Effector memory CD8-positive, alpha-beta T cell (primary cell): Measurements from ENCODE around the gene DGKD.
"Not testable (repeated sequence)": the region's sequence is repeated elsewhere in the genome, so short reads cannot be mapped to it uniquely, and the experiment has no call there.

ENCODE experiments used
- ATAC-seq: fragments of 150-1000 bp; cut with Tn5 transposase; replicated peaks from 2 replicates; pipeline ENCODE4 v1.10.0; 2021; ENCODE audit warnings: mild to moderate bottlenecking, moderate library complexity
- DNase-seq, 3 experiments: peaks; one replicate each; pipeline ENCODE4 v3.0.0; 2021
- H3K27ac Mint-ChIP-seq, 2 donors: one replicate each; pipeline ENCODE4 v1.8.0; 2022; ENCODE audit warnings: mild to moderate bottlenecking in 2 of 2, mixed read lengths in 2 of 2, moderate library complexity in 2 of 2
- H3K27me3 Mint-ChIP-seq, 2 donors: one replicate each; pipeline ENCODE4 v1.8.0; 2022; ENCODE audit warnings: mixed read lengths in 2 of 2
- H3K36me3 Mint-ChIP-seq: one replicate; pipeline ENCODE4 v1.8.0; 2022; ENCODE audit warnings: mild to moderate bottlenecking, moderate library complexity, mixed read lengths; ENCODE audit not compliant: insufficient read depth
- H3K4me1 Mint-ChIP-seq, 2 donors: one replicate each; pipeline ENCODE4 v1.8.0; 2022; ENCODE audit warnings: low read depth in 2 of 2, mixed read lengths in 2 of 2
- H3K4me3 Mint-ChIP-seq, 2 donors: one replicate each; pipeline ENCODE4 v1.8.0; 2022; ENCODE audit warnings: mild to moderate bottlenecking in 2 of 2, mixed read lengths in 2 of 2, moderate library complexity in 2 of 2
- H3K9me3 Mint-ChIP-seq, 2 donors: one replicate each; pipeline ENCODE4 v1.8.0; 2022; ENCODE audit warnings: mixed read lengths in 2 of 2

DGKD gene

DNA sequence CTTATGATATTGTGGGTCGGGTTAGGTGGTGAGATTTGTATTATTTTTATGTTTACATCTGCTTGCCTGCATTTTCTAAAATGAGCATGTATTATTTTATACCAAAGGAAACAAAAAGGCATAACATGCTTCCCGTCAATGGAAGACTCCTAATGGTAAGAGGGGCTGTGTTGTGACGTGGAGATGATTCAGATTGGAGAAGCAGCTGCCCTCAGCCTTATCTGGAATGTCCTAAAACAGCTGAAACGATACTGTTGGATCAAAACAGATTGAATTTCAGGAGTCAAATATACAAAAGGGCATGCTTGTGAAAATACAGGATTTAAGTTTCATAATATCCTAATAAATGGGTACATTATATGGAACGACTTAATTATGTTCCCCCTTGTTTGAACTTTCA is 19.0 kb downstream of the DGKD start:
- Mint-ChIP-seq H3K9me3 (no peaks in the 10 kb centered on the region), H3K27me3 (no peaks in the 10 kb centered on the region), H3K36me3 (peaks cover 44% of the 10 kb centered on the region), H3K4me1 (peaks cover 20 to 35% of the 10 kb centered on the region in 2 donors), H3K27ac (no peak overlapping the region), H3K4me3 (no peak overlapping the region)
- no peak for ATAC-seq
- DNase-seq, result no peak

GRCh38 chr2:233374776-233375175 is 20.5 kb downstream of the DGKD start:
- H3K27ac Mint-ChIP-seq, result peak overlapping the region in 1 of 2 donors; percentile 53
- not testable (repeated sequence) for H3K9me3 Mint-ChIP-seq, DNase-seq, ATAC-seq, H3K27me3 Mint-ChIP-seq, H3K4me3 Mint-ChIP-seq
- H3K4me1 Mint-ChIP-seq, result peaks cover 22 to 36% of the 10 kb centered on the region in 2 donors
- H3K36me3 Mint-ChIP-seq, result peaks cover 41% of the 10 kb centered on the region

- Mint-ChIP-seq H3K9me3 (no peaks in the 10 kb centered on the region), H3K27ac (peak overlapping the region in 1 of 2 donors; percentile 36), H3K4me1 (peaks cover 30 to 43% of the 10 kb centered on the region in 2 donors), H3K4me3 (no peak overlapping the region), H3K27me3 (no peaks in the 10 kb centered on the region), H3K36me3 (peaks cover 41% of the 10 kb centered on the region)
- no peak for DNase-seq
- ATAC-seq, result no peak
These were observed 21.4 kb downstream of the DGKD start for GRCh38 chr2:233375490-233376314.

DNA sequence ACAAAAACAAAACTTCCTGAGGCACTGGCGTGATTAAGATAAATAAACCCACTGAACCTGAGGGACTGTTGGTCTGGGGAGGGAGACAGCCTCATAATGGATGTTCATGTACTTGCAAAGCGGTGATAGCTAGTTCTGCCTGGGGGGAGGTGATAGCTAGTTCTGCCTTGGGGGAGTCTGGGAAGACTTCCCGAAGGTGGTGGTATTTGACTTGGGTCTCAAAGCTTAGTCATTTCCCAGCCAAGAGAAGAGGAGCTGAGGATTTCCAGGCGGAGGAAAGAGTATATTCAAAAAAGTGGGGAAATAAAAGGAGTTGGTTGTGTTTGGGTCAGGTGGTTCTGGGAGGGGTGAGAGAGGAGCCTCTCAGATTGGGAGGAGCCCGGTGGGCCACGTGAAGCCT is 24.7 kb downstream of the DGKD start:
- H3K4me3 Mint-ChIP-seq, result no peak overlapping the region
- peaks cover 17% of the 10 kb centered on the region for H3K36me3 Mint-ChIP-seq
- peak overlapping the region; percentile 5 to 78 for H3K27ac Mint-ChIP-seq

GRCh38 chr2:233379441-233379840 is 25.1 kb downstream of the DGKD start:
- Mint-ChIP-seq H3K27ac (peak overlapping the region; percentile 5 to 78), H3K36me3 (peaks cover 15% of the 10 kb centered on the region), H3K9me3 (no peaks in the 10 kb centered on the region), H3K4me3 (no peak overlapping the region), H3K4me1 (peaks cover 50 to 64% of the 10 kb centered on the region in 2 donors), H3K27me3 (no peaks in the 10 kb centered on the region)
- no peak for ATAC-seq
- no peak for DNase-seq

More for the DNA sequence above, 24.7 kb downstream of the DGKD start:
- Mint-ChIP-seq H3K27me3 (no peaks in the 10 kb centered on the region), H3K4me1 (peaks cover 46 to 60% of the 10 kb centered on the region in 2 donors), H3K9me3 (no peaks in the 10 kb centered on the region)
- no peak for ATAC-seq
- no peak for DNase-seq

DNA sequence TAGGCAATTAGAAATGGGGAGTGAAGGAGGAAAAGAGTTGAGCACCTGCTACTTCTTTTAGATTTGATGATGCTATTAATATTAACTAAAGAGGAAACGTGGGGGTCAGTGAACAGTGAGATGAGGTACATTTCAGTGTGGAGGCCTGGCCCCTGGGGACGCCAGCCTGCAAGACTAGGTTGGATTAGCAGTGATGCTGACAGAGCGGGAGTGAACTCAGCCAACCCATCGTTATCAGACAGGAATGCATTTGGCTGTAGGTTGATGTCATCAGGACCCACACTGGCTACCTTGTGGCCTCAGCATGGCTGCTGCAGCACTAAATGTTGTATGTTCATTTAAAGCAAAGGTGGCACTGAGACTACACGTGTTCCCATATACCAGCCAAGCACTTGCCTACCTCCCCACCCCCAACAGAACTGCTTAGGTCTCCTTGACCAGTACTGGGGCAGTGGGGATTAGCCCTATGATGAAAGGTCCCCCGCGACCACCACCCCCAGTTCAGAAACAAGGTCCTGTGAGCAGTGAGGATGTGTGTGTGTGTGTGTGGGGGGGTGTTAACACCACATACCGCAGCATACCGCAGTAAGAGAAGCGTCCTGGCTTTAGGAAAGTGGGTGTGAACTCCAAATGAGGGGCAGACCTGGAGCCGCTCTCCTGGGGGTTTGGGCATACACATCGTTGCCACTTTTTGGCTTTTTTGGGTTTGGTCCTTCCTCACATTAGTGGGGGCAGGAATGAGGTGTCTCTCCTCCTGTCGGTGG is 26.0 kb downstream of the DGKD start:
- Mint-ChIP-seq H3K9me3 (no peaks in the 10 kb centered on the region), H3K4me1 (peaks cover 59 to 73% of the 10 kb centered on the region in 2 donors), H3K27me3 (no peaks in the 10 kb centered on the region), H3K36me3 (peaks cover 11% of the 10 kb centered on the region), H3K27ac (peak overlapping the region; percentile 5 to 64), H3K4me3 (peak overlapping the region; percentile 45 to 56)
- ATAC-seq, result peak; percentile 51
- DNase-seq, result no peak

- ATAC-seq (no peak), DNase-seq (no peak)
- H3K27ac Mint-ChIP-seq, result peak overlapping the region; percentile 5 to 64
- no peaks in the 10 kb centered on the region for H3K27me3 Mint-ChIP-seq
- H3K36me3 Mint-ChIP-seq, result peaks cover 8% of the 10 kb centered on the region
- H3K9me3 Mint-ChIP-seq, result no peaks in the 10 kb centered on the region
- H3K4me3 Mint-ChIP-seq, result peak overlapping the region; percentile 45 to 56
- peaks cover 64 to 76% of the 10 kb centered on the region in 2 donors for H3K4me1 Mint-ChIP-seq
These were observed 26.8 kb downstream of the DGKD start for GRCh38 chr2:233380995-233381637.

DNA sequence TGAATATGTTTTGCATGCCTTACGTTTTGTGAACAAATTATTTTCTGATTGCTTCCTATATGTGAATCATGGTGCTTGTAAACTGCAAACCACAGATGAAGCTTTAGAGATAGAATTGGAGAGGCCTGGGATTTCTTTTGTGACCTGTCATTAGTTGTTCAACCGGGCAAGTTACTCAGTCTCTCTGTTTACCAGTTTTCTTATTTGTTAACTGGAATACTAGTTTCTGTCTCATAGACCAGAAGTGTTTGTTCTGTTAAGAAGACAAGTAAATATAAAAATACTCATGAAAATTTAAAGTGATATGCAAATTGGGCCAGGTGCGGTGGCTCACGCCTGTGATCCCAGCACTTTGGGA is 27.3 kb downstream of the DGKD start:
- peak overlapping the region; percentile 5 to 54 for H3K27ac Mint-ChIP-seq
- H3K27me3 Mint-ChIP-seq, result no peaks in the 10 kb centered on the region
- DNase-seq (no peak), ATAC-seq (no peak)
- peaks cover 67 to 79% of the 10 kb centered on the region in 2 donors for H3K4me1 Mint-ChIP-seq
- peak overlapping the region; percentile 45 to 56 for H3K4me3 Mint-ChIP-seq
- H3K36me3 Mint-ChIP-seq, result peaks cover 6% of the 10 kb centered on the region
- H3K9me3 Mint-ChIP-seq, result no peaks in the 10 kb centered on the region

DNA sequence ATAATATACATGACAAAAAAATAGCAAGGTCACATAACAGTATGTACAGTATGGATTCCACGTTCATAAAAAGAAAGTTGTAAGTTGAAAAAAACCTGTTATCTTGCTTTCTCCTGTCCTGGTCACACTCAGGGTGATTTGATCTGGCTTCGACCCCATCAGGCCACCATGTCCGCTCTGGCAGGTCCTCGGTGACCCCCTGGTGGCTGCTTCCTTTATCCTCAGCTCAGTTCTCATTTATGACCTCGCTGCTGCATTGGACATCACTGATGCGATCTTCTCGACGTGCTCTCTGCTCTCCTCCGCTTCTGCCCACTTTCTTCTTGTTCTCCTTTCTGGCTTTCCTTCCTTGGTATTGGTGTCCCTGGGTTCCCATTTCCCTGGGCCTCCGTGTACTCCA is 29.7 kb downstream of the DGKD start:
- DNase-seq (no peak), ATAC-seq (no peak)
- H3K9me3 Mint-ChIP-seq, result no peaks in the 10 kb centered on the region
- H3K27me3 Mint-ChIP-seq, result no peaks in the 10 kb centered on the region
- peaks cover 12% of the 10 kb centered on the region for H3K36me3 Mint-ChIP-seq
- peak overlapping the region; percentile 85 to 93 for H3K27ac Mint-ChIP-seq
- H3K4me1 Mint-ChIP-seq, result peaks cover 71 to 79% of the 10 kb centered on the region in 2 donors
- H3K4me3 Mint-ChIP-seq, result peak overlapping the region in 1 of 2 donors; percentile 81

GRCh38 chr2:233384811-233385488 is 30.7 kb downstream of the DGKD start:
- H3K27ac Mint-ChIP-seq, result peak overlapping the region; percentile 85 to 93
- H3K9me3 Mint-ChIP-seq, result no peaks in the 10 kb centered on the region
- no peaks in the 10 kb centered on the region for H3K27me3 Mint-ChIP-seq
- H3K36me3 Mint-ChIP-seq, result peaks cover 15% of the 10 kb centered on the region
- H3K4me1 Mint-ChIP-seq, result peaks cover 67 to 71% of the 10 kb centered on the region in 2 donors
- no peak for DNase-seq
- peak overlapping the region; percentile 77 to 81 for H3K4me3 Mint-ChIP-seq
- no peak for ATAC-seq

- DNase-seq (peak; percentile 35 to 50 (median 42)), ATAC-seq (peak; percentile 86)
- Mint-ChIP-seq H3K36me3 (peaks cover 21% of the 10 kb centered on the region), H3K27ac (peak overlapping the region; percentile 85 to 93), H3K4me3 (peak overlapping the region; percentile 77 to 81), H3K4me1 (peaks cover 64 to 70% of the 10 kb centered on the region in 2 donors), H3K27me3 (no peaks in the 10 kb centered on the region), H3K9me3 (no peaks in the 10 kb centered on the region)
These were observed 31.3 kb downstream of the DGKD start for GRCh38 chr2:233385489-233386044.

DNA sequence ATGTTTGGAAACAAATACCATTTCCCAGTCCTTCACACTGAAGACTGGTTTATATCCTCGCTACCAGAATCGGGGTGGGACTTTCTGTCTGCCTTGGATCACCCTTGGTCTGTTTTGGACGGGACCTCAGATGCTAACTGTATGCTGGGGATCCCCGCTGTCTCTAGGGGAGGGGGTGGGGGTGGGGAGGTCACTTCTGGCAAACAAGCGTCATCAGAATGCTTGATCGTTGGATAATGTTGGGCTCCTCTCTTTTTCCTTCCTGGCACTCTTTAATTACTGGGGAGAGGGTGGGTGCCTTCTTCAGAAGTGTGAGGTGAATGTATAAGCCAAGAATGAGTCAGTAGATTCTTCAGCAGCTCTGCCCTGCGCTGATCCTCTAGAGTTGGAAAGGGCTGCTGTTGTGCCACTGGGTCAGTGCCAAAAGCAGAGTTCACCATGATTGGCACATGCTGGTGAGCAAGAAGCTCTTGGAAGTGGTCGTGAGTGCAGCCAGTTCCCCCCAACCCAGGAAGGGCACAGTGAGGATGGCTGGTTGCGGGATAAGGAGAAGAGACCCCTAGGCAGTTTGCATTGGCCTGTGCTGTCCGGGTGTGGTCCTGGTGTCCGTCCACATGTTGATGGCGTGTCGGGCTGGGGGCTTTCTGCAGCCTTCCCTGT is 32.2 kb downstream of the DGKD start:
- peak overlapping the region; percentile 85 to 93 for H3K27ac Mint-ChIP-seq
- H3K4me3 Mint-ChIP-seq, result peak overlapping the region; percentile 77 to 81
- ATAC-seq, result no peak
- no peaks in the 10 kb centered on the region for H3K27me3 Mint-ChIP-seq
- DNase-seq, result no peak
- H3K9me3 Mint-ChIP-seq, result no peaks in the 10 kb centered on the region
- H3K4me1 Mint-ChIP-seq, result peaks cover 55 to 60% of the 10 kb centered on the region in 2 donors
- peaks cover 30% of the 10 kb centered on the region for H3K36me3 Mint-ChIP-seq
